ENCODE data around the gene AUTS2.

Gene AUTS2

GRCh38 chr7:70569335-70569819, 971.1 kb downstream of the AUTS2 start:
- TF ChIP-seq, protein P1, sequence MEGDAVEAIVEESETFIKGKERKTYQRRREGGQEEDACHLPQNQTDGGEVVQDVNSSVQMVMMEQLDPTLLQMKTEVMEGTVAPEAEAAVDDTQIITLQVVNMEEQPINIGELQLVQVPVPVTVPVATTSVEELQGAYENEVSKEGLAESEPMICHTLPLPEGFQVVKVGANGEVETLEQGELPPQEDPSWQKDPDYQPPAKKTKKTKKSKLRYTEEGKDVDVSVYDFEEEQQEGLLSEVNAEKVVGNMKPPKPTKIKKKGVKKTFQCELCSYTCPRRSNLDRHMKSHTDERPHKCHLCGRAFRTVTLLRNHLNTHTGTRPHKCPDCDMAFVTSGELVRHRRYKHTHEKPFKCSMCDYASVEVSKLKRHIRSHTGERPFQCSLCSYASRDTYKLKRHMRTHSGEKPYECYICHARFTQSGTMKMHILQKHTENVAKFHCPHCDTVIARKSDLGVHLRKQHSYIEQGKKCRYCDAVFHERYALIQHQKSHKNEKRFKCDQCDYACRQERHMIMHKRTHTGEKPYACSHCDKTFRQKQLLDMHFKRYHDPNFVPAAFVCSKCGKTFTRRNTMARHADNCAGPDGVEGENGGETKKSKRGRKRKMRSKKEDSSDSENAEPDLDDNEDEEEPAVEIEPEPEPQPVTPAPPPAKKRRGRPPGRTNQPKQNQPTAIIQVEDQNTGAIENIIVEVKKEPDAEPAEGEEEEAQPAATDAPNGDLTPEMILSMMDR (conservative IDR thresholded peaks at IDR 0.05; ENCODE audit: low read length), result no peak
- TF ChIP-seq EZH2phosphoT487 (IDR thresholded peaks at IDR 0.05; ENCODE audit: borderline replicate concordance), result no peak
- Histone ChIP-seq H3K36me3 (ENCODE audit: insufficient read depth, low read length) (no peaks in the 10 kb centered on the region; the same call in 1 of the 2 replicates), H3K79me2 (ENCODE audit: insufficient read depth, low read length) (no peaks in the 10 kb centered on the region), H3K9ac (ENCODE audit: low read depth, low read length, poor library complexity, severe bottlenecking) (no peak overlapping the region), H3K4me2 (ENCODE audit: low read depth, low read length, poor library complexity, severe bottlenecking) (no peak overlapping the region), H2AFZ (ENCODE audit: low read length) (no peak overlapping the region), H3K9me2 (replicated peaks; ENCODE audit: low read depth, low read length) (no peaks in the 10 kb centered on the region), H3F3A (ENCODE audit: low read depth) (no peaks in the 10 kb centered on the region), H4K20me1 (ENCODE audit: insufficient read depth, low read length, poor library complexity, severe bottlenecking) (no peaks in the 10 kb centered on the region), H3K4me1 (ENCODE audit: insufficient read depth, low read length, poor library complexity, severe bottlenecking) (peaks cover 5% of the 10 kb centered on the region), H3K27me3 (ENCODE audit: insufficient read depth, low read length, poor library complexity, severe bottlenecking) (no peaks in the 10 kb centered on the region), H3K4me3 (ENCODE audit: low read length, poor library complexity, severe bottlenecking) (no peak overlapping the region), H3K9me3 (ENCODE audit: insufficient read depth, low read depth, low read length) (no peaks in the 10 kb centered on the region)

DNA sequence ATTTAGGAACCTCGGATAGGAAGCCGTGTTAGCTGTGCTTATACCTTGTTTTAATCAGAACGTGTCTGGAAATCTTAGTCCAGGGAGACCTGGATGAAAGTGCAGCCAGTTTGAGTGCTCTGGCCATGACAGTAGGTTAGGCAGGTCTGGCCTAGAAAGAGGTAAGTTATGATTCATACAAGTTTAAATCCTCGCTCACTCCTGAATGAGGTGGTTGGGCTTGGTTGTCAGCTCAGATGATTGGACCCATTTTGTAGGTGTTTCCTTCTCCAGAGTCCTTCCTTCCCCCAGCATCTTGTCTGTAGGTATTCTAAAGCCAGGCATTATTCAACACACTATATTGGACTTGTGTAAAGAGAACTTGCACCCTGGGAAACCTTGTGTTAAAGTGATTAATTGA, 971.8 kb downstream of the AUTS2 start:
- Histone ChIP-seq H3K4me1 (ENCODE audit: insufficient read depth, low read length, poor library complexity, severe bottlenecking) (peaks cover 5% of the 10 kb centered on the region), H3K9ac (ENCODE audit: low read depth, low read length, poor library complexity, severe bottlenecking) (no peak overlapping the region), H3K9me2 (replicated peaks; ENCODE audit: low read depth, low read length) (no peaks in the 10 kb centered on the region), H3F3A (ENCODE audit: low read depth) (no peaks in the 10 kb centered on the region), H3K27me3 (ENCODE audit: insufficient read depth, low read length, poor library complexity, severe bottlenecking) (no peaks in the 10 kb centered on the region), H3K9me3 (ENCODE audit: insufficient read depth, low read depth, low read length) (no peaks in the 10 kb centered on the region), H3K79me2 (ENCODE audit: insufficient read depth, low read length) (no peaks in the 10 kb centered on the region), H4K20me1 (ENCODE audit: insufficient read depth, low read length, poor library complexity, severe bottlenecking) (no peaks in the 10 kb centered on the region), H2AFZ (ENCODE audit: low read length) (no peak overlapping the region), H3K4me3 (ENCODE audit: low read length, poor library complexity, severe bottlenecking) (no peak overlapping the region), H3K36me3 (ENCODE audit: insufficient read depth, low read length) (no peaks in the 10 kb centered on the region; the same call in 1 of the 2 replicates), H3K4me2 (ENCODE audit: low read depth, low read length, poor library complexity, severe bottlenecking) (no peak overlapping the region)
- no peak for TF ChIP-seq EZH2phosphoT487 (IDR thresholded peaks at IDR 0.05; ENCODE audit: borderline replicate concordance)
- TF ChIP-seq, protein P1 (conservative IDR thresholded peaks at IDR 0.05; ENCODE audit: low read length), result no peak

- Histone ChIP-seq H2AFZ (ENCODE audit: low read length) (no peak overlapping the region), H3K4me3 (ENCODE audit: low read length, poor library complexity, severe bottlenecking) (no peak overlapping the region), H3K9ac (ENCODE audit: low read depth, low read length, poor library complexity, severe bottlenecking) (no peak overlapping the region), H3F3A (ENCODE audit: low read depth) (no peaks in the 10 kb centered on the region), H3K79me2 (ENCODE audit: insufficient read depth, low read length) (no peaks in the 10 kb centered on the region), H3K9me2 (replicated peaks; ENCODE audit: low read depth, low read length) (no peaks in the 10 kb centered on the region), H3K27me3 (ENCODE audit: insufficient read depth, low read length, poor library complexity, severe bottlenecking) (no peaks in the 10 kb centered on the region), H4K20me1 (ENCODE audit: insufficient read depth, low read length, poor library complexity, severe bottlenecking) (no peaks in the 10 kb centered on the region), H3K4me2 (ENCODE audit: low read depth, low read length, poor library complexity, severe bottlenecking) (no peak overlapping the region), H3K4me1 (ENCODE audit: insufficient read depth, low read length, poor library complexity, severe bottlenecking) (peaks cover 2% of the 10 kb centered on the region), H3K36me3 (ENCODE audit: insufficient read depth, low read length) (no peaks in the 10 kb centered on the region; the same call in 1 of the 2 replicates), H3K9me3 (ENCODE audit: insufficient read depth, low read depth, low read length) (no peaks in the 10 kb centered on the region)
- TF ChIP-seq, protein P1 (conservative IDR thresholded peaks at IDR 0.05; ENCODE audit: low read length), result no peak
- TF ChIP-seq EZH2phosphoT487 (IDR thresholded peaks at IDR 0.05; ENCODE audit: borderline replicate concordance), result no peak
Measured at GRCh38 chr7:70570961-70571360, 972.7 kb downstream of the AUTS2 start.
